Measurements from ENCODE around the gene OR5L2. TPM values are rescaled to one million over a fixed set of nuclear protein-coding genes. Genes with fewer than 3 reads are reported as not detected.
"Not testable (repeated sequence)": the region's sequence is repeated elsewhere in the genome, so short reads cannot be mapped to it uniquely, and the experiment has no call there.

The OR5L2 gene
- total RNA-seq, 1 donor from 2014 or later: not detected

- no peak for ATAC-seq
- Histone ChIP-seq H3K4me1 (no peaks in the 10 kb centered on the region), H3K27ac (no peak overlapping the region), H3K27me3 (ENCODE audit: low read depth) (no peaks in the 10 kb centered on the region), H3K36me3 (no peaks in the 10 kb centered on the region), H3K9me3 (no peaks in the 10 kb centered on the region), H3K4me3 (no peak overlapping the region)
- DNase-seq: no peak
- intact Hi-C loops (cut with DNase I): no loop called here
- TF ChIP-seq, protein P1, sequence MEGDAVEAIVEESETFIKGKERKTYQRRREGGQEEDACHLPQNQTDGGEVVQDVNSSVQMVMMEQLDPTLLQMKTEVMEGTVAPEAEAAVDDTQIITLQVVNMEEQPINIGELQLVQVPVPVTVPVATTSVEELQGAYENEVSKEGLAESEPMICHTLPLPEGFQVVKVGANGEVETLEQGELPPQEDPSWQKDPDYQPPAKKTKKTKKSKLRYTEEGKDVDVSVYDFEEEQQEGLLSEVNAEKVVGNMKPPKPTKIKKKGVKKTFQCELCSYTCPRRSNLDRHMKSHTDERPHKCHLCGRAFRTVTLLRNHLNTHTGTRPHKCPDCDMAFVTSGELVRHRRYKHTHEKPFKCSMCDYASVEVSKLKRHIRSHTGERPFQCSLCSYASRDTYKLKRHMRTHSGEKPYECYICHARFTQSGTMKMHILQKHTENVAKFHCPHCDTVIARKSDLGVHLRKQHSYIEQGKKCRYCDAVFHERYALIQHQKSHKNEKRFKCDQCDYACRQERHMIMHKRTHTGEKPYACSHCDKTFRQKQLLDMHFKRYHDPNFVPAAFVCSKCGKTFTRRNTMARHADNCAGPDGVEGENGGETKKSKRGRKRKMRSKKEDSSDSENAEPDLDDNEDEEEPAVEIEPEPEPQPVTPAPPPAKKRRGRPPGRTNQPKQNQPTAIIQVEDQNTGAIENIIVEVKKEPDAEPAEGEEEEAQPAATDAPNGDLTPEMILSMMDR (IDR thresholded peaks at IDR 0.05): no peak
Measured at GRCh38 chr11:55854704-55855103, 27.7 kb downstream of the OR5L2 start.

DNA sequence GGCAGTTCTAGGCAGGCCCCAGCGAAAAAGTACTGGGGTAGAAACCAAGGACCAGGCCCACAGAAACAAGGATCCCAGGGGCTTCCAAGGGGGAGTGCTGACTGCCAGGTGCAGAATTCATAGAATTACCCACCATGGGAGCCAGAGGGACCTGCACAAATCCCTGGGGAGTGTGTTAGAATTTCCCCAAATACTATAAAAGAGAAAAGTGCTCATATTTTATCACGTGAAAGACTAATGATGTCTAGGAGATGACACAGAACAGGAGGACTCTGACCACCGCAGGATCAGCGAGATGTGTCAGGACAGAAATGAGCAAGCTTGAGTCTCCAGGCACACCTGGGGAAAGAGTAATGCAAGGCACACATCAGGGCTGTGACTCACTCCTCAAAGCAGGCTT, 40.3 kb downstream of the OR5L2 start:
- H3K36me3 ChIP-seq; DNase-seq; H3K4me3 ChIP-seq; ATAC-seq; H3K9me3 ChIP-seq; H3K27me3 ChIP-seq (ENCODE audit: low read depth); H3K27ac ChIP-seq; H3K4me1 ChIP-seq; intact Hi-C loops (cut with DNase I): not testable (repeated sequence)

DNA sequence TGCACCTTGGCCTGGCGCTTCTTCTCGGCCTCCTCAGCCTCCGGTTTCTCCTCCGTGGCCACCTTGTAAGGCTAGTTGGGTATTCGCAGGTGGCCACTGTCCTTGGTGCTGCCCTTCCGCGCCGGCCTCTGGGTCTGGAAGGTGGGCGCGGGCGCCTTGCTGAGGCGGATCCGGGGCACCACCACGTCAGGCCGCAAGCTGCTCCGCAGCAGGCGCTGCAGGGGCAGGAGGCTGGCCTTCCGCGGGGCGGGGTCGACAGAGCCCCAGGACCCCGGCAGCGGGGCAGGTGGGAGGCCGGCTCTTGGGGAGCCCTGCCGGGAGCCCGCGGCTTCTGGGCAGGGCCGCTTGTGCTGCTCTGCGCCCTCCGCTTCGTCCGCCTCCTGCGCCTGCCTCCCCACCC, 45.7 kb downstream of the OR5L2 start:
- H3K27ac ChIP-seq; intact Hi-C loops (cut with DNase I); H3K9me3 ChIP-seq; H3K36me3 ChIP-seq; H3K4me3 ChIP-seq; ATAC-seq; H3K4me1 ChIP-seq; H3K27me3 ChIP-seq (ENCODE audit: low read depth); DNase-seq: not testable (repeated sequence)

DNA sequence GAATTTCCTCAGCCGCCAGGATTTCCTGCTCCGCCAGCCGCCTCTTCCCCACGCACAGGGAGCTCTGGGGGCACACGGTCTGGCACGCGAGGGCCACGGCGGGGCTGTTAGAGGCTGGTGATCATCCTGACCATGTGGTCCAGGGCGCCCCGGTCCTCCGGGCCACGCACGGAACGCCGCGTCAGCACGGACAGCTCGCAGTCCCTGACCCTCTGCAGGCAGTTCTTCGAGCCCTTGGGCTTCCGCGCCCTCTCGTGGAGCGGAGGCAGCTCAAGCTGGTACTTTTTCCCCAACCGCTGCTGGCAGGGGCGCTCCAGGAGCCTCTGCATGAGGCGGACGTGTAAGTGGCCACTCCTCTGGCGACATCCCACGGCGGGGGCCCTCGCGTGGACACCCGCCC, 46.1 kb downstream of the OR5L2 start:
- H3K36me3 ChIP-seq; DNase-seq; H3K4me3 ChIP-seq; H3K4me1 ChIP-seq; ATAC-seq; H3K27ac ChIP-seq; H3K27me3 ChIP-seq (ENCODE audit: low read depth); intact Hi-C loops (cut with DNase I); H3K9me3 ChIP-seq: not testable (repeated sequence)

Other genes with a start within 250 kb of the OR5L2 start
- gene OR4C11, start 219.6 kb upstream of the OR5L2 start, total RNA-seq: not detected
- not detected for gene OR4P4, start 192.1 kb upstream of the OR5L2 start, total RNA-seq
- not detected for gene OR4S2, start 178.9 kb upstream of the OR5L2 start, total RNA-seq
- gene OR4C6, start 165.0 kb upstream of the OR5L2 start, total RNA-seq: not detected
- gene OR5D13, start 53.8 kb upstream of the OR5L2 start, total RNA-seq: not detected
- not detected for gene OR5D14, start 31.7 kb upstream of the OR5L2 start, total RNA-seq
- not detected for gene OR5L1, start 15.9 kb upstream of the OR5L2 start, total RNA-seq
- gene OR5D18, start 7.6 kb upstream of the OR5L2 start, total RNA-seq: not detected
- not detected for gene OR5D16, start 11.5 kb downstream of the OR5L2 start, total RNA-seq
- gene TRIM51, start 56.1 kb downstream of the OR5L2 start, total RNA-seq: not detected
- not detected for gene OR5W2, start 87.4 kb downstream of the OR5L2 start, total RNA-seq
- gene OR5I1, start 109.2 kb downstream of the OR5L2 start, total RNA-seq: not detected
- gene OR10AG1, start 142.7 kb downstream of the OR5L2 start, total RNA-seq: not detected
- gene OR5F1, start 167.4 kb downstream of the OR5L2 start, total RNA-seq: not detected
- not detected for gene OR5AS1, start 200.4 kb downstream of the OR5L2 start, total RNA-seq

All from lower lobe of right lung (tissue), 2 donors.